Measurements from ENCODE around the gene HSPA9.

DNA sequence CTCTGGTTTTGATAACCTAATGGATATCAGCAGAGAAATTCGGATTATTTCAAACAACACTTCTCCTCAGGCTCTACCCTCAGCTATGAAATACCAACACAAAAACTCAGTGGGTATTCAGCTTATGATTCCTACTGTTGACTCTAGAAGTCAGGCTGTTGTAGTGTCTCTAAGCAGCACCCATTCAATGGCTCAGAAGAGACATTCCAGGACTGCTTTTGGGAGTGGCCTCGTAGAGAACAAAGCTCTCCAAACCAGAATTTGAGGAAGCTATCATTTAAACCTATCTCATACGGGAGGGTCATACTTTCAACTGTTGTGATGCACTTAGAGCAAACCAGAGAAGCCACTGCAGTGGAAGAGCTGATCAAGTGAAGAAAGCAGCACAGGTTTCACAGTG lies 66.2 kb downstream of the HSPA9 start:
- TF ChIP-seq POLR2AphosphoS5 (IDR thresholded peaks at IDR 0.05) (no peak), CTCF (IDR thresholded peaks at IDR 0.05) (no peak)
